Epithelial cell of proximal tubule (primary cell): ENCODE data around the gene SPTBN2. TPM values are rescaled to one million over a fixed set of nuclear protein-coding genes. Genes with fewer than 3 reads are reported as not detected.

Experiments
- DNase-seq: peaks from one replicate; pipeline ENCODE4 v3.0.0-alpha.2; 2011; ENCODE audit warnings: low read depth
- H3K4me3 ChIP-seq: 2 replicates; pipeline ENCODE4 v1.5.1; 2011; ENCODE audit warnings: low read depth, mild to moderate bottlenecking, low read length
- total RNA-seq: library from RNA; depleted of rRNA; stranded (reverse); fragments of >200 nt; gene quantifications from 2 replicates; pipeline ENCODE4 v1.2.3, GENCODE V29; 2015
- TF ChIP-seq, protein P1 (sequence below): conservative IDR thresholded peaks from 2 replicates; pipeline ENCODE4 v1.5.1; 2012; ENCODE audit warnings: low read depth, mild to moderate bottlenecking, low read length

Gene SPTBN2
- total RNA-seq, 1 donor from 2014 or later, result 63.9 TPM

DNA sequence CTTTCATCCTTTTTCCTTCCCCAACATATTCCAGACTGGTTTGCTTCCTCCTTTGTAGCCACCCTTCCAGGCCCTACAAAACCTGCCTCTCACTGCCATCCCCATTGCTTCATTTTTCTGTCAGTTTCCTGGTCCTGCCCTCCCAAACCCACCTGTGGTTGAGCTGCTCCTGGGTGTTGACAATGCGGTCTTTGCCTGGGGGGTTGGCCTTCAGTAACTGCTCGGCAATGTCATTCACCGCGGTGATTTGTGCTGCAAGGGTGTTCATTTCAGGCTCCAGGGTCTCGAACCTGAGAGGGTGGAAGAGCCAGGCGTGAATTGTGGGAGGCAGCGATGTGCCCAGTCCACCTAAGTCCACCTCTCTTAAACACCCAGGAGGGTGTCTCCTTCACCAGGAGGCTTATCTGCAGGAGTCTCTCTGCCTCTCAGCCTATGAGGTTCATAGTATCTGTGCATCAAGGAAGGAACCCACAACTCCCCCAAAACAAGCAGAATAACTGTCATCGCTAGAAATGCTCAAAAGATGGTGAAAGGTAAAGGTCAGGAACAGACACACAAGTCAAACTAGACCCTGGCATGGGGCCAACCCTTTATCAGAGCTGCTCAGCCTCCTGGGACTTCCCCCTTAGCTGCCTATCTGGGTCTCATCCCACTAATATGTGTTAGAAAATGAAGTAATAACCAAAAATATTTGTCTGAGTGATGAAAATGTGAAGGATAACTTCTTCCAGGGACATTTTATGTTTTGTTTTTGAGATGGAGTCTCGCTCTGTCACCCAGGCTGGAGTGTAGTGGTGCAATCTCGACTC, 27.4 kb downstream of the SPTBN2 start:
- TF ChIP-seq, protein P1, sequence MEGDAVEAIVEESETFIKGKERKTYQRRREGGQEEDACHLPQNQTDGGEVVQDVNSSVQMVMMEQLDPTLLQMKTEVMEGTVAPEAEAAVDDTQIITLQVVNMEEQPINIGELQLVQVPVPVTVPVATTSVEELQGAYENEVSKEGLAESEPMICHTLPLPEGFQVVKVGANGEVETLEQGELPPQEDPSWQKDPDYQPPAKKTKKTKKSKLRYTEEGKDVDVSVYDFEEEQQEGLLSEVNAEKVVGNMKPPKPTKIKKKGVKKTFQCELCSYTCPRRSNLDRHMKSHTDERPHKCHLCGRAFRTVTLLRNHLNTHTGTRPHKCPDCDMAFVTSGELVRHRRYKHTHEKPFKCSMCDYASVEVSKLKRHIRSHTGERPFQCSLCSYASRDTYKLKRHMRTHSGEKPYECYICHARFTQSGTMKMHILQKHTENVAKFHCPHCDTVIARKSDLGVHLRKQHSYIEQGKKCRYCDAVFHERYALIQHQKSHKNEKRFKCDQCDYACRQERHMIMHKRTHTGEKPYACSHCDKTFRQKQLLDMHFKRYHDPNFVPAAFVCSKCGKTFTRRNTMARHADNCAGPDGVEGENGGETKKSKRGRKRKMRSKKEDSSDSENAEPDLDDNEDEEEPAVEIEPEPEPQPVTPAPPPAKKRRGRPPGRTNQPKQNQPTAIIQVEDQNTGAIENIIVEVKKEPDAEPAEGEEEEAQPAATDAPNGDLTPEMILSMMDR, result no peak
- DNase-seq, result no peak
- no peak overlapping the region for H3K4me3 ChIP-seq

DNA sequence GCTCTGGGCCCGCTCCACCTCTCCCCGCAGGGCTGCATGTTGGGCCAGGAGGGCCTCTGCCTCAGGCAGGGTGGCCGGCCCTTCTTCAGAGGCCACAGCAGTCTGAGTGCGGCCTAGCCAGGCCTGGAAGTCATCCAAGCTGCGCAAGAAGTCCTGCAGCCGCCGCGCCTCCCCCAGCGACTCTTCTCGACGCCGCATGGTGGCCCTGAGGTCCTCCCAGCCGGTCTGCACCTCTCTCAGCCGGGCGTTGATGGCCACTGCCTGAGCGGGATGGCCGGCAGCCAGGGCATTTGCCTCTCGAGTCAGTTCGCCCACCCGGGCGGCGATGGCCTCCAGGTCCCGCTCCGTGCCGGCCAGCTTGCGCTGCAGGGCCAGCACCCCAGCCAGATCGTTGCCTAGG, 28.3 kb downstream of the SPTBN2 start:
- no peak for DNase-seq
- TF ChIP-seq, protein P1, result no peak

DNA sequence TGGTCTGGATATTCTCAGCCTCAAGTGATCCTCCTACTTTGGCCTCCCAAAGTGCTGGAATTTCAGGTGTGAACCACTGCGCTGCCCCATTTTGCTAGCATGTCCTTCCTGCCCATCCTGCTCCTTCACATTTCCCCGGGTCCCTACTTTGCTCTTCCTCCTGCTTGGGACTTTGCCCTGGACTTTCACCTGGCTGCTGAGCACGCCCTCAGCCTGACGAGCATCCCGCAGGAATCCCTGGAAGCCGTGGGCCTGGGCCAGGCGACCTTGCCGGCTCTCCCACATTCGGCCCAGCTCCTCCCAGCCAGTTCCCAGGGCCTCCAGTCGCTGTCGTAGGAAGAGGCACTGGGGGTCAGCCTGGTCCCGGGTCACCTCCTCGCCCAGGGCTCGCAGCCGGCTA, 28.7 kb downstream of the SPTBN2 start:
- no peak overlapping the region for H3K4me3 ChIP-seq
- TF ChIP-seq, protein P1, result no peak
- DNase-seq, result no peak

More for the DNA sequence above, 28.3 kb downstream of the SPTBN2 start:
- H3K4me3 ChIP-seq, result no peak overlapping the region

DNA sequence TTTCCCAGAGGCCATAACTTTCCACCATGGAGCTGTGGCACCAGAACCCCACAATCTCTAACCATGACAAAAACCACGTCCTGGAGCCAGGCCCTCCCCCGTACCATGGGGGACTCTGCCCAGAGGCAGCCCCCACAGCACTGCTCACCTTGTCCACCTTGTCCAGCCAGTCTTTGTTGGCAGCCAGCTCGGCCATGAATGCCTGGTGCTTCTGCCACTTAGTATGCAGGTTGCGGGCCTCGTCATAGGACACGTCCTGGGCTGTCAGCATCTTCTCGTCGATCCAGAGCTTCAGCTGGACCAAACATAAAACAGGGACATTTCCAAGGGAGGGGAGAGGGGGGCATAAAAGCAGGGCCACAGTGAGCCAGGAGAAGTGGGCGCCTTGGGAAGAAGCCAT, 30.5 kb downstream of the SPTBN2 start:
- no peak for DNase-seq
- TF ChIP-seq, protein P1, result no peak
- H3K4me3 ChIP-seq, result no peak overlapping the region

DNA sequence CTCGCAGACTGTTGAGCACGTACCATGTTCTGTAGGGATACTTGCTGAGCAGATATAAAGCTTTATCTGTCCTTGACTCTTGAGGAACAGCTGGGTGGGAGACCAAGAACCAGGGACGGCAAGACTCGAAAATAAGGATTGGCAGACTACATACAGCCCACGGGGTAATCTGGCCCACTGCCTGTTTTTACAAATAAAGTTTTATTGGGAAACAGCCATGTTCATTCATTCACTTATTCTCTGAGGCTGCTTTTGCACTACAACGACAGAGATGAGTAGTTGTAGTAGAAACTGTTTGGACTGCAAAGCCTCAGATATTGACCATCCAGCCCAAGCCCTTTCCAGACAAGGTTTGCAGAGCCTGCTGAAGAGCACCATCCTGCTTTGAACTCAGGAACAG, 31.0 kb downstream of the SPTBN2 start:
- TF ChIP-seq, protein P1, result no peak
- H3K4me3 ChIP-seq, result no peak overlapping the region
- no peak for DNase-seq

DNA sequence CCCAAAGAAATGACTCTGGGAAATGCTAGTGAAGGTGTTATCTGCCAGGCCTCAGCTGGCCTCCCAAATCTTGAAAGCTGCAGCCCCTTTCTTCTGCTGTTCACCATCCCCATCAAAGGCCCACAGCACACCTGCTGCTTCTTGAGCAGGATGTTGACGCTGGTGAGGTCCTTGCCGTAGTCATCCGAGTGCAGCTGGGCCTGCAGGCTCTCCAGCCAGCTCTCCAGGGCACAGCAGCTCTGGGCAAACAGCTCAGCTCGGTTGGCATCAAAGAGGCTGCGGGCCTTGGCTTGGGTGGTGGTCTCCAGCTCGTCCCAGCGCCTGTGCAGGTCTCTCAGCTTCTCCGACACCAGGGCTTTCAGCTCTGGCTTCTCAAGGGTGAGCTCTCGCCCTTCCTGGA, 32.9 kb downstream of the SPTBN2 start:
- TF ChIP-seq, protein P1, result no peak
- DNase-seq, result no peak

DNA sequence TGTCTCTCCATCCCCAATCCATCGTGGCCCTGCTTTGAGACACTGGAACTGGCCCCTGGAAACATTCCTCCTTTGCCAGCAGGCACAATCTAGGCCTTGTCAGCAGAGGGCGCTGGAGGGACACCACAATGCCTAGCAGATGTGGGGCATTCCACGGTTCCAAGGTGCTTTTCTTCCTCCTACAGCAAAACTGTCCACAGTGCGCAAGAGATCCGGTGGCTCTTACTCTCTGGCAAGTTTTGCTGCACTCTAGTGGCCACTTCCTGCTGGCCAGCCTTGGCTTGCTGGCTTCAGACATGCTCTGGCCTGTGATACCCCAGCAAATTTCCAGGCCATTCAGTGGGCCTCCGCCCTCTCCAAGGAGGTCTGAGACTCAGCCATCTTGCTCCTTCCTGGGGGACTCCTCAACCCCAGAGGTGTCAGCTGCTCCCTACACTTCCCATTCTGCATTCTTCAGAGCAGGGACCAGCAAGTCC, 34.2 kb downstream of the SPTBN2 start:
- TF ChIP-seq, protein P1, result peak; percentile 100
- no peak overlapping the region for H3K4me3 ChIP-seq
- peak; percentile 88 for DNase-seq

More for the DNA sequence above, 32.9 kb downstream of the SPTBN2 start:
- H3K4me3 ChIP-seq, result no peak overlapping the region
